Measurements from ENCODE around the gene GIPR.
"Not testable (repeated sequence)": the region's sequence is repeated elsewhere in the genome, so short reads cannot be mapped to it uniquely, and the experiment has no call there.

Gene GIPR

GRCh38 chr19:45670670-45671453, 2.8 kb downstream of the GIPR start:
- H3K4me3 ChIP-seq (ENCODE audit: extremely low read depth, insufficient read depth, low read length, poor library complexity, severe bottlenecking): peak overlapping the region; percentile 22
- H3K4me1 ChIP-seq (ENCODE audit: control insufficient read depth, insufficient read depth, low read length, poor library complexity, severe bottlenecking): peaks cover 2% of the 10 kb centered on the region
- no peaks in the 10 kb centered on the region for H3K36me3 ChIP-seq (ENCODE audit: control insufficient read depth, insufficient read depth, low read length)
- no peak overlapping the region for H3K27ac ChIP-seq (ENCODE audit: low read depth, low read length, severe bottlenecking)
- WGBS, 2 experiments (ENCODE audit: insufficient coverage in 2 of 2): 31 to 34% methylated on average over 22 to 39 of the region's 42 CpGs
- no peaks in the 10 kb centered on the region for H3K9me3 ChIP-seq (ENCODE audit: control insufficient read depth, low read length)

GRCh38 chr19:45674946-45675345, 6.9 kb downstream of the GIPR start:
- WGBS, 2 experiments (ENCODE audit: insufficient coverage in 2 of 2): 86 to 89% methylated on average over 6 to 7 of the region's 7 CpGs
- no peak overlapping the region for H3K27ac ChIP-seq (ENCODE audit: low read depth, low read length, severe bottlenecking)
- H3K36me3 ChIP-seq (ENCODE audit: control insufficient read depth, insufficient read depth, low read length): no peaks in the 10 kb centered on the region
- peaks cover 5% of the 10 kb centered on the region for H3K4me1 ChIP-seq (ENCODE audit: control insufficient read depth, insufficient read depth, low read length, poor library complexity, severe bottlenecking)
- no peaks in the 10 kb centered on the region for H3K9me3 ChIP-seq (ENCODE audit: control insufficient read depth, low read length)
- H3K4me3 ChIP-seq (ENCODE audit: extremely low read depth, insufficient read depth, low read length, poor library complexity, severe bottlenecking): no peak overlapping the region

GRCh38 chr19:45676851-45677263, 8.8 kb downstream of the GIPR start:
- Histone ChIP-seq H3K36me3 (ENCODE audit: control insufficient read depth, insufficient read depth, low read length) (no peaks in the 10 kb centered on the region), H3K4me1 (ENCODE audit: control insufficient read depth, insufficient read depth, low read length, poor library complexity, severe bottlenecking) (peaks cover 8% of the 10 kb centered on the region), H3K9me3 (ENCODE audit: control insufficient read depth, low read length) (no peaks in the 10 kb centered on the region), H3K27ac (ENCODE audit: low read depth, low read length, severe bottlenecking) (no peak overlapping the region), H3K4me3 (ENCODE audit: extremely low read depth, insufficient read depth, low read length, poor library complexity, severe bottlenecking) (peak overlapping the region; percentile 35)
- 21 to 32% methylated on average over 21 to 22 of the region's 28 CpGs for WGBS, 2 experiments (ENCODE audit: insufficient coverage in 2 of 2)

GRCh38 chr19:45677351-45678230, 9.6 kb downstream of the GIPR start:
- Histone ChIP-seq H3K4me1 (ENCODE audit: control insufficient read depth, insufficient read depth, low read length, poor library complexity, severe bottlenecking) (peaks cover 9% of the 10 kb centered on the region), H3K36me3 (ENCODE audit: control insufficient read depth, insufficient read depth, low read length) (no peaks in the 10 kb centered on the region), H3K27ac (ENCODE audit: low read depth, low read length, severe bottlenecking) (no peak overlapping the region), H3K4me3 (ENCODE audit: extremely low read depth, insufficient read depth, low read length, poor library complexity, severe bottlenecking) (peak overlapping the region; percentile 35), H3K9me3 (ENCODE audit: control insufficient read depth, low read length) (no peaks in the 10 kb centered on the region)
- WGBS, 2 experiments (ENCODE audit: insufficient coverage in 2 of 2): 4 to 8% methylated on average over 34 to 38 of the region's 49 CpGs

GRCh38 chr19:45681391-45682015, 13.5 kb downstream of the GIPR start:
- Histone ChIP-seq H3K4me1 (ENCODE audit: control insufficient read depth, insufficient read depth, low read length, poor library complexity, severe bottlenecking) (peaks cover 9% of the 10 kb centered on the region), H3K9me3 (ENCODE audit: control insufficient read depth, low read length) (no peaks in the 10 kb centered on the region), H3K4me3 (ENCODE audit: extremely low read depth, insufficient read depth, low read length, poor library complexity, severe bottlenecking) (peak overlapping the region; percentile 2), H3K27ac (ENCODE audit: low read depth, low read length, severe bottlenecking) (no peak overlapping the region), H3K36me3 (ENCODE audit: control insufficient read depth, insufficient read depth, low read length) (peaks cover 26% of the 10 kb centered on the region)
- 9 to 11% methylated on average over 32 to 43 of the region's 51 CpGs for WGBS, 2 experiments (ENCODE audit: insufficient coverage in 2 of 2)

GRCh38 chr19:45682117-45682516, 14.1 kb downstream of the GIPR start:
- Histone ChIP-seq H3K36me3 (ENCODE audit: control insufficient read depth, insufficient read depth, low read length) (peaks cover 32% of the 10 kb centered on the region), H3K9me3 (ENCODE audit: control insufficient read depth, low read length) (no peaks in the 10 kb centered on the region), H3K4me3 (ENCODE audit: extremely low read depth, insufficient read depth, low read length, poor library complexity, severe bottlenecking) (no peak overlapping the region), H3K27ac (ENCODE audit: low read depth, low read length, severe bottlenecking) (no peak overlapping the region), H3K4me1 (ENCODE audit: control insufficient read depth, insufficient read depth, low read length, poor library complexity, severe bottlenecking) (peaks cover 9% of the 10 kb centered on the region)
- WGBS, 2 experiments (ENCODE audit: insufficient coverage in 2 of 2): 87 to 89% methylated on average over 6 to 8 of the region's 8 CpGs

GRCh38 chr19:45682908-45683307, 14.9 kb downstream of the GIPR start:
- Histone ChIP-seq H3K4me3 (ENCODE audit: extremely low read depth, insufficient read depth, low read length, poor library complexity, severe bottlenecking) (no peak overlapping the region), H3K36me3 (ENCODE audit: control insufficient read depth, insufficient read depth, low read length) (peaks cover 40% of the 10 kb centered on the region), H3K27ac (ENCODE audit: low read depth, low read length, severe bottlenecking) (no peak overlapping the region), H3K4me1 (ENCODE audit: control insufficient read depth, insufficient read depth, low read length, poor library complexity, severe bottlenecking) (peaks cover 7% of the 10 kb centered on the region), H3K9me3 (ENCODE audit: control insufficient read depth, low read length) (no peaks in the 10 kb centered on the region)
- WGBS, 2 experiments (ENCODE audit: insufficient coverage in 2 of 2): 87 to 89% methylated on average over 4 to 5 of the region's 5 CpGs

GRCh38 chr19:45685045-45685444, 17.0 kb downstream of the GIPR start:
- H3K36me3 ChIP-seq (ENCODE audit: control insufficient read depth, insufficient read depth, low read length): peaks cover 57% of the 10 kb centered on the region
- WGBS, 2 experiments (ENCODE audit: insufficient coverage in 2 of 2): 89% methylated on average over 8 to 11 of the region's 11 CpGs

GRCh38 chr19:45687599-45687998, 19.6 kb downstream of the GIPR start:
- no peaks in the 10 kb centered on the region for H3K9me3 ChIP-seq (ENCODE audit: control insufficient read depth, low read length)
- WGBS, 2 experiments (ENCODE audit: insufficient coverage in 2 of 2): 95 to 100% methylated on average over 3 to 8 of the region's 9 CpGs
- H3K4me3 ChIP-seq (ENCODE audit: extremely low read depth, insufficient read depth, low read length, poor library complexity, severe bottlenecking): no peak overlapping the region
- H3K36me3 ChIP-seq (ENCODE audit: control insufficient read depth, insufficient read depth, low read length): peaks cover 57% of the 10 kb centered on the region
- no peak overlapping the region for H3K27ac ChIP-seq (ENCODE audit: low read depth, low read length, severe bottlenecking)
- H3K4me1 ChIP-seq (ENCODE audit: control insufficient read depth, insufficient read depth, low read length, poor library complexity, severe bottlenecking): no peaks in the 10 kb centered on the region

More at GRCh38 chr19:45685045-45685444, 17.0 kb downstream of the GIPR start:
- not testable (repeated sequence) for H3K27ac ChIP-seq (ENCODE audit: low read depth, low read length, severe bottlenecking); H3K4me1 ChIP-seq (ENCODE audit: control insufficient read depth, insufficient read depth, low read length, poor library complexity, severe bottlenecking); H3K4me3 ChIP-seq (ENCODE audit: extremely low read depth, insufficient read depth, low read length, poor library complexity, severe bottlenecking); H3K9me3 ChIP-seq (ENCODE audit: control insufficient read depth, low read length)

GRCh38 chr19:45691516-45692186, 23.6 kb downstream of the GIPR start, which contains the start of gene SNRPD2:
Gene SNRPD2, minus strand, starts transcription at chr19:45691953. Its CDS starts 65 bp downstream, at chr19:45691888.
- Histone ChIP-seq H3K27ac (ENCODE audit: low read depth, low read length, severe bottlenecking) (peak within 1 kb of the TSS; percentile 94), H3K4me3 (ENCODE audit: extremely low read depth, insufficient read depth, low read length, poor library complexity, severe bottlenecking) (peak within 1 kb of the TSS; percentile 93), H3K9me3 (ENCODE audit: control insufficient read depth, low read length) (no peaks in the 10 kb centered on the region), H3K36me3 (ENCODE audit: control insufficient read depth, insufficient read depth, low read length) (peaks cover 60% of the 10 kb centered on the region), H3K4me1 (ENCODE audit: control insufficient read depth, insufficient read depth, low read length, poor library complexity, severe bottlenecking) (peaks cover 5% of the 10 kb centered on the region)
- 0 to 2% methylated on average over 30 to 34 of the region's 36 CpGs for WGBS, 2 experiments (ENCODE audit: insufficient coverage in 2 of 2)

All from mesodermal cell (in vitro differentiated cells).